ENCODE measurements around the gene CREB3L1.

The CREB3L1 gene

GRCh38 chr11:46239801-46240061, 37.7 kb upstream of the CREB3L1 start:
- Histone ChIP-seq H3K36me3 (ENCODE audit: control insufficient read depth in 2 of 2, insufficient read depth in 2 of 2, low read length in 2 of 2) (no peaks in the 10 kb centered on the region), H3K9ac (ENCODE audit: low read length in 2 of 2) (peak overlapping the region; percentile 2 to 52), H3K4me1 (ENCODE audit: control insufficient read depth, insufficient read depth, low read length) (peaks cover 38% of the 10 kb centered on the region), H3K4me3 (ENCODE audit: low read length in 2 of 2) (no peak overlapping the region), H3K9me3 (ENCODE audit: control insufficient read depth in 2 of 2, low read length in 2 of 2) (peaks cover 0 to 3% of the 10 kb centered on the region in 2 donors), H3K27ac (ENCODE audit: low read length) (no peak overlapping the region), H3K27me3 (ENCODE audit: control insufficient read depth in 1 of 2, insufficient read depth in 2 of 2, low read length in 2 of 2) (no peaks in the 10 kb centered on the region)

- H3K4me3 ChIP-seq (ENCODE audit: low read length in 2 of 2), result no peak overlapping the region
- H3K4me1 ChIP-seq (ENCODE audit: control insufficient read depth, insufficient read depth, low read length), result peaks cover 38% of the 10 kb centered on the region
Measured at GRCh38 chr11:46240371-46240770, 37.1 kb upstream of the CREB3L1 start.

DNA sequence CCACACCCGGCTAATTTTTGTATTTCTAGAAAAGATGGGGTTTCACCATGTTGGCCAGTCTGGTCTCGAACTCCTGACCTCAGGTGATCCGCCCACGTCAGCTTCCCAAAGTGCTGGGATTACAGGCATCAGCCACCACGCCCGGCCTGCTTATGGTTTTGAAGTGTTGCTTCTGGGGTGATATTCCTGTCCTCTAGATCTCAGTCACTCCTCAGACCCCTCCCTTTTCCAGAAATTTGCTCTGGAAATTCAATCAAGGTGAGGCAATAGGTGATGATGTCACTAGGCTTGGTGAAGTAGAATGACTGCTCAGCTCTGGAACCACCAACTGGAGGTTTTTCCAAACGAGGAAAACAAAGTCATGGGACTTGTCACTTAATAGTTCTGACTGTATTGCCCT, 36.6 kb upstream of the CREB3L1 start:
- Histone ChIP-seq H3K27me3 (ENCODE audit: control insufficient read depth in 1 of 2, insufficient read depth in 2 of 2, low read length in 2 of 2) (no peaks in the 10 kb centered on the region), H3K36me3 (ENCODE audit: control insufficient read depth in 2 of 2, insufficient read depth in 2 of 2, low read length in 2 of 2) (no peaks in the 10 kb centered on the region), H3K4me1 (ENCODE audit: control insufficient read depth, insufficient read depth, low read length) (peaks cover 38% of the 10 kb centered on the region), H3K9me3 (ENCODE audit: control insufficient read depth in 2 of 2, low read length in 2 of 2) (peaks cover 0 to 3% of the 10 kb centered on the region in 2 donors), H3K27ac (ENCODE audit: low read length) (no peak overlapping the region), H3K9ac (ENCODE audit: low read length in 2 of 2) (no peak overlapping the region), H3K4me3 (ENCODE audit: low read length in 2 of 2) (no peak overlapping the region)

More at GRCh38 chr11:46240371-46240770, 37.1 kb upstream of the CREB3L1 start:
- H3K27me3 ChIP-seq (ENCODE audit: control insufficient read depth in 1 of 2, insufficient read depth in 2 of 2, low read length in 2 of 2), result no peaks in the 10 kb centered on the region
- peaks cover 0 to 3% of the 10 kb centered on the region in 2 donors for H3K9me3 ChIP-seq (ENCODE audit: control insufficient read depth in 2 of 2, low read length in 2 of 2)
- H3K9ac ChIP-seq (ENCODE audit: low read length in 2 of 2), result no peak overlapping the region
- no peaks in the 10 kb centered on the region for H3K36me3 ChIP-seq (ENCODE audit: control insufficient read depth in 2 of 2, insufficient read depth in 2 of 2, low read length in 2 of 2)
- no peak overlapping the region for H3K27ac ChIP-seq (ENCODE audit: low read length)

DNA sequence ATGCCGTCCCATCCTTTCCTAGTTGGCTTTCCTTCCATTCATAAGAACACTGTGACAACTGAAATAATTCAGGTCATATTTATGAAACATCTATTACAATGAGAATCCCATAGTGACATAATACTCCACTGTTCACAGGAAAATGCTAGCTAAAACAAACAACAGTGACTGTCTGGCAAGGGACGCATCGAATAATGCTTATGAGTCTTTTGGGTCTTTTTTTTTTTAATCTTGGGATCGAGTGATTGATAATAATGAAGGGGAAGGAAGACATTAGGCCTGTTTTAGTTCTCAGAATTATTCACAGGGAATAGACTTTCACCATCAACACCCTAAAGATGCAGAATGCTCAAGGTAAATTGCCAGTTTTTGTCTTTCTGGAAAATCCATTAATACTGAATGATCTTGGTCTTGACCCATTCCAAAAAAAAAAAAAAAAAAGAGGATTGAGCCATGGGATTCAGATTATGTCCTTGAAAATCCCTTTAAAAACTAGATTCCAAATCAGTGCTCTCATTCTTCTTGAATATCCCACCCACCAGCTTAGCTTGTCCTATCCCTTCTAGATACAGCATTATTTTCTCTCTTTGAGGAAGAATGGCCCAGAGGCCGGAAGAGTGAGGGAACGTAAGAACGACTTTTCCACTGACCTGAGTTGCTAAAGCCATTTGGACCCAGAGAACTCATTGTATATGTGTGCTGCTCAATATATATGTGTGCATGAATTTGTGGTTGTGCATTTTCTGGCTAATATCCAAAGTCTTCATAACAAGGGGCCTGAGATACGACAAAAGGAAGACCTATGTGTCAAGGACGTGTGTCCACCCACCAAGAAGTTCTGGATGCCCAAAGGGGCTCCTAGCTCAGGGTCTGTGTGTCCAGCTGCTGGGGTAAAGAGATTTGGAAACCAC, 35.2 kb upstream of the CREB3L1 start:
- H3K9ac ChIP-seq (ENCODE audit: low read length in 2 of 2), result peak overlapping the region; percentile 76 to 78
- H3K36me3 ChIP-seq (ENCODE audit: control insufficient read depth in 2 of 2, insufficient read depth in 2 of 2, low read length in 2 of 2), result no peaks in the 10 kb centered on the region
- peak overlapping the region; percentile 70 for H3K27ac ChIP-seq (ENCODE audit: low read length)
- no peaks in the 10 kb centered on the region for H3K27me3 ChIP-seq (ENCODE audit: control insufficient read depth in 1 of 2, insufficient read depth in 2 of 2, low read length in 2 of 2)
- peaks cover 34% of the 10 kb centered on the region for H3K4me1 ChIP-seq (ENCODE audit: control insufficient read depth, insufficient read depth, low read length)
- peak overlapping the region; percentile 64 to 82 for H3K4me3 ChIP-seq (ENCODE audit: low read length in 2 of 2)
- no peaks in the 10 kb centered on the region for H3K9me3 ChIP-seq (ENCODE audit: control insufficient read depth in 2 of 2, low read length in 2 of 2)

- peak overlapping the region; percentile 64 to 82 for H3K4me3 ChIP-seq (ENCODE audit: low read length in 2 of 2)
- H3K27ac ChIP-seq (ENCODE audit: low read length), result peak overlapping the region; percentile 70
- H3K9ac ChIP-seq (ENCODE audit: low read length in 2 of 2), result peak overlapping the region; percentile 76 to 79
- peaks cover 25% of the 10 kb centered on the region for H3K4me1 ChIP-seq (ENCODE audit: control insufficient read depth, insufficient read depth, low read length)
- H3K9me3 ChIP-seq (ENCODE audit: control insufficient read depth in 2 of 2, low read length in 2 of 2), result no peaks in the 10 kb centered on the region
- no peaks in the 10 kb centered on the region for H3K36me3 ChIP-seq (ENCODE audit: control insufficient read depth in 2 of 2, insufficient read depth in 2 of 2, low read length in 2 of 2)
- H3K27me3 ChIP-seq (ENCODE audit: control insufficient read depth in 1 of 2, insufficient read depth in 2 of 2, low read length in 2 of 2), result no peaks in the 10 kb centered on the region
Measured at GRCh38 chr11:46242952-46243795, 34.3 kb upstream of the CREB3L1 start.

DNA sequence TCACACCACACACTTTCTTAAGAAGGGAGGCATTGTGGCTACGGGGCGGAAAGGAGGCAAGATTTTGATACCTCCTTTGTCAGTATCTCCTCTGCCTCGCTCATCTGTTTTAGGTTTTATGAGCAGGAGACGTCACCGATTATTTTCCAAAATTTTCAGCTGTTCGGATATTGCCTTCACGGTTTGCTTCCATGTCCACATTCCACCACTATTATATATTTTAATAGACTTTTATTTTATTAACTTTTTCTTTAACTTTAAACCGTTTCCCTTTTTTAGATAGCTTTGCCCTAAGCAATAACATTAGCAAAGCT, 33.7 kb upstream of the CREB3L1 start:
- peak overlapping the region; percentile 64 to 82 for H3K4me3 ChIP-seq (ENCODE audit: low read length in 2 of 2)
- peaks cover 20% of the 10 kb centered on the region for H3K4me1 ChIP-seq (ENCODE audit: control insufficient read depth, insufficient read depth, low read length)
- H3K9ac ChIP-seq (ENCODE audit: low read length in 2 of 2), result peak overlapping the region; percentile 76 to 79

DNA sequence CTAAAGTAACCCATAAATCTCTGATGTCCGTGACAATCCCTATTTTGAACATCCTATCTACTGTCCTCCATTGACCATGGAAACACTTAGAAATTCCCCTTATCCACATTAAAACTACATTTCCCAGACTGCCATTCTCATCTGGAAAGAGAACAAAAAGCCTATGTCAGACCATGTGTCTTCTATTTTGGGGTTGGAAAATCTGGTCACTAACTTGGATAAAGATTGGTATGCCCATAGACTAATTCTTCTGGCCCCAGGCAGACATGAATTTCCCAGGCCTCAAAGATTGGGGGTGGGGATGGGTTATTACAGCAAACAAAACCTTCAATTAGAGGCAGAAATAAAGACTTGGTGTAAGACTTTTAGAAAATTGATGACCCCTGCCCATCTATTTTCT, 30.9 kb upstream of the CREB3L1 start:
- H3K9ac ChIP-seq (ENCODE audit: low read length in 2 of 2), result no peak overlapping the region
- H3K4me3 ChIP-seq (ENCODE audit: low read length in 2 of 2), result no peak overlapping the region
- H3K9me3 ChIP-seq (ENCODE audit: control insufficient read depth in 2 of 2, low read length in 2 of 2), result no peaks in the 10 kb centered on the region
- H3K36me3 ChIP-seq (ENCODE audit: control insufficient read depth in 2 of 2, insufficient read depth in 2 of 2, low read length in 2 of 2), result no peaks in the 10 kb centered on the region
- peaks cover 10% of the 10 kb centered on the region for H3K4me1 ChIP-seq (ENCODE audit: control insufficient read depth, insufficient read depth, low read length)
- no peaks in the 10 kb centered on the region for H3K27me3 ChIP-seq (ENCODE audit: control insufficient read depth in 1 of 2, insufficient read depth in 2 of 2, low read length in 2 of 2)
- H3K27ac ChIP-seq (ENCODE audit: low read length), result no peak overlapping the region

More for the DNA sequence above, 33.7 kb upstream of the CREB3L1 start:
- no peaks in the 10 kb centered on the region for H3K9me3 ChIP-seq (ENCODE audit: control insufficient read depth in 2 of 2, low read length in 2 of 2)
- no peaks in the 10 kb centered on the region for H3K27me3 ChIP-seq (ENCODE audit: control insufficient read depth in 1 of 2, insufficient read depth in 2 of 2, low read length in 2 of 2)
- H3K36me3 ChIP-seq (ENCODE audit: control insufficient read depth in 2 of 2, insufficient read depth in 2 of 2, low read length in 2 of 2), result no peaks in the 10 kb centered on the region
- H3K27ac ChIP-seq (ENCODE audit: low read length), result peak overlapping the region; percentile 70

- no peak overlapping the region for H3K4me3 ChIP-seq (ENCODE audit: low read length in 2 of 2)
- H3K27me3 ChIP-seq (ENCODE audit: control insufficient read depth in 1 of 2, insufficient read depth in 2 of 2, low read length in 2 of 2), result no peaks in the 10 kb centered on the region
- H3K9ac ChIP-seq (ENCODE audit: low read length in 2 of 2), result no peak overlapping the region
- H3K4me1 ChIP-seq (ENCODE audit: control insufficient read depth, insufficient read depth, low read length), result peaks cover 10% of the 10 kb centered on the region
- no peaks in the 10 kb centered on the region for H3K36me3 ChIP-seq (ENCODE audit: control insufficient read depth in 2 of 2, insufficient read depth in 2 of 2, low read length in 2 of 2)
- H3K9me3 ChIP-seq (ENCODE audit: control insufficient read depth in 2 of 2, low read length in 2 of 2), result no peaks in the 10 kb centered on the region
- no peak overlapping the region for H3K27ac ChIP-seq (ENCODE audit: low read length)
Measured at GRCh38 chr11:46247090-46247489, 30.4 kb upstream of the CREB3L1 start.

GRCh38 chr11:46247659-46248058, 29.8 kb upstream of the CREB3L1 start:
- H3K9ac ChIP-seq (ENCODE audit: low read length in 2 of 2), result no peak overlapping the region
- no peaks in the 10 kb centered on the region for H3K27me3 ChIP-seq (ENCODE audit: control insufficient read depth in 1 of 2, insufficient read depth in 2 of 2, low read length in 2 of 2)
- no peak overlapping the region for H3K27ac ChIP-seq (ENCODE audit: low read length)
- H3K4me3 ChIP-seq (ENCODE audit: low read length in 2 of 2), result no peak overlapping the region
- H3K4me1 ChIP-seq (ENCODE audit: control insufficient read depth, insufficient read depth, low read length), result peaks cover 7% of the 10 kb centered on the region
- H3K36me3 ChIP-seq (ENCODE audit: control insufficient read depth in 2 of 2, insufficient read depth in 2 of 2, low read length in 2 of 2), result no peaks in the 10 kb centered on the region
- no peaks in the 10 kb centered on the region for H3K9me3 ChIP-seq (ENCODE audit: control insufficient read depth in 2 of 2, low read length in 2 of 2)

DNA sequence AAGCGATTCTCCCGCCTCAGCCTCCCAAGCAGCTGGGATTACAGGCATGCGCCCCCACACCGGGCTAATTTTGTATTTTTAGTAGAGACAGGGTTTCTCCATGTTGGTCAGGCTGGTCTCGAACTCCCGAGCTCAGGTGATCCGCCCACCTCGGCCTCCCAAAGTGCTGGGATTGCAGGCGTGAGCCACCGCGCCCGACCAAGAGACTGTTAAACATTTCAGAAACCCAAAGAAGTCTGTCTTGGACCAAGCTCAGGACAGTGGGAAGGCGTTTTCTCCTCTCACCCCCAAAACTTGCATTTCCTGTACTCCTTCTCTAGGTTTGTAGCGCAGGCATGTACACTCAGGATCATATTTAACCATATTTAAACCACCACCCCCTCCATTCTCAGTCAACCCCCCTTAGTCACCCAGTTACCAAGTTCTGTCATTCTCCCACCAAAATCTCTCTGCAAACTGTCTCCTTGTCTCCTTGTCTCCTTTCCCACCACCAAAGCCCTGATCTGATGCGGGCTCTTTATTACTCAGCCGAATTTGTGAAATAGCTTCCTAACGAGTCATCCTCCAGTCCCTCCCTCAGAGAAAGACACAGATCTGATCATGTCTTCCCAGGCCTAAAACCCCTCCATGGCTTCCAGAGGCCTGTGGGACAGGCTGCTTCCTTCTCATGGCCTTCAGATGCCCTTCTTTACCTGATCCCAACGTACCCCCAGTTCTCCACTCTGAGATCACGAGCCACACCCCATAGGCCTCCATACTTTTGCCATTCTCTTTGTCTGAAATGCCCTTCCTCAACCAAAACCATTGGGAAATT, 29.0 kb upstream of the CREB3L1 start:
- H3K9me3 ChIP-seq (ENCODE audit: control insufficient read depth in 2 of 2, low read length in 2 of 2), result no peaks in the 10 kb centered on the region
- H3K4me3 ChIP-seq (ENCODE audit: low read length in 2 of 2), result no peak overlapping the region
- no peaks in the 10 kb centered on the region for H3K4me1 ChIP-seq (ENCODE audit: control insufficient read depth, insufficient read depth, low read length)
- no peaks in the 10 kb centered on the region for H3K27me3 ChIP-seq (ENCODE audit: control insufficient read depth in 1 of 2, insufficient read depth in 2 of 2, low read length in 2 of 2)
- no peak overlapping the region for H3K27ac ChIP-seq (ENCODE audit: low read length)
- H3K9ac ChIP-seq (ENCODE audit: low read length in 2 of 2), result no peak overlapping the region
- no peaks in the 10 kb centered on the region for H3K36me3 ChIP-seq (ENCODE audit: control insufficient read depth in 2 of 2, insufficient read depth in 2 of 2, low read length in 2 of 2)
